Measurements from ENCODE around the gene MYH14.
"Not testable (repeated sequence)": the region's sequence is repeated elsewhere in the genome, so short reads cannot be mapped to it uniquely, and the experiment has no call there.

DNA sequence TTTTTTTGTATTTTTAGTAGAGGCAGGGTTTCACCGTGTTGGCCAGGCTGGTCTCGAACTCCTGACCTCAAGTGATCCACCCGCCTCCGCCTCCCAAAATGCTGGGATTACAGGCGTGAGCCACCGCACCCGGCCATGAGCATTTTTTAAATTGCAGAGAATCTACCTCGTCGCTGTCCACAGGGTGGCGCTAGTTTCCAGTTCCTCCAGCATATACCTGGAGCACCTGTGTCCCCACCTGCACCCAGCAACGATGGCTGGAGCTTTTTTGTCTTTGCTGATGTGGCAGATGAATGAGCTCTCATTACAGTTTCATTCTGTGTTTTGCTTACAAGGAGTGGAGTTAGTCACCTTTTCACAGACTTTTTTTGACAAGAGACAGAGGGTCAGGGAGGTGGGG, 34.1 kb downstream of the MYH14 start:
- TF ChIP-seq, protein P1, sequence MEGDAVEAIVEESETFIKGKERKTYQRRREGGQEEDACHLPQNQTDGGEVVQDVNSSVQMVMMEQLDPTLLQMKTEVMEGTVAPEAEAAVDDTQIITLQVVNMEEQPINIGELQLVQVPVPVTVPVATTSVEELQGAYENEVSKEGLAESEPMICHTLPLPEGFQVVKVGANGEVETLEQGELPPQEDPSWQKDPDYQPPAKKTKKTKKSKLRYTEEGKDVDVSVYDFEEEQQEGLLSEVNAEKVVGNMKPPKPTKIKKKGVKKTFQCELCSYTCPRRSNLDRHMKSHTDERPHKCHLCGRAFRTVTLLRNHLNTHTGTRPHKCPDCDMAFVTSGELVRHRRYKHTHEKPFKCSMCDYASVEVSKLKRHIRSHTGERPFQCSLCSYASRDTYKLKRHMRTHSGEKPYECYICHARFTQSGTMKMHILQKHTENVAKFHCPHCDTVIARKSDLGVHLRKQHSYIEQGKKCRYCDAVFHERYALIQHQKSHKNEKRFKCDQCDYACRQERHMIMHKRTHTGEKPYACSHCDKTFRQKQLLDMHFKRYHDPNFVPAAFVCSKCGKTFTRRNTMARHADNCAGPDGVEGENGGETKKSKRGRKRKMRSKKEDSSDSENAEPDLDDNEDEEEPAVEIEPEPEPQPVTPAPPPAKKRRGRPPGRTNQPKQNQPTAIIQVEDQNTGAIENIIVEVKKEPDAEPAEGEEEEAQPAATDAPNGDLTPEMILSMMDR (IDR thresholded peaks at IDR 0.05 in 4 of 5, conservative IDR thresholded peaks at IDR 0.05 in 1 of 5): peak in 2 of 5 experiments; percentile 17 to 21
- TF ChIP-seq POLR2A (IDR thresholded peaks at IDR 0.05): not testable (repeated sequence)
